ENCODE data around the gene CEBPE. TPM values are rescaled to one million over a fixed set of nuclear protein-coding genes. Genes with fewer than 3 reads are reported as not detected.

Gene CEBPE
- total and polyA plus RNA-seq, 8 donors: 0.14 to 1.0 (median 0.23) TPM; not detected in 2

GRCh38 chr14:23101213-23101970 lies 17.7 kb downstream of the CEBPE start:
- ATAC-seq: no peak
- TF ChIP-seq CTCF (IDR thresholded peaks at IDR 0.05): no peak
- intact Hi-C loops (cut with DNase I): no loop called here
- Histone ChIP-seq H3K36me3 (peaks cover 0 to 19% of the 10 kb centered on the region in 2 donors), H3K4me3 (no peak overlapping the region), H3K27ac (no peak overlapping the region), H3K4me1 (peaks cover 5 to 43% of the 10 kb centered on the region in 2 donors), H3K27me3 (no peaks in the 10 kb centered on the region), H3K9me3 (no peaks in the 10 kb centered on the region)
- no peak for DNase-seq

- Histone ChIP-seq H3K27me3 (no peaks in the 10 kb centered on the region), H3K4me3 (no peak overlapping the region), H3K9me3 (no peaks in the 10 kb centered on the region), H3K36me3 (peaks cover 0 to 19% of the 10 kb centered on the region in 2 donors), H3K27ac (peak overlapping the region in 1 of 2 donors; percentile 23), H3K4me1 (peaks cover 5 to 44% of the 10 kb centered on the region in 2 donors)
- no peak for TF ChIP-seq CTCF (IDR thresholded peaks at IDR 0.05)
- intact Hi-C loops (cut with DNase I): no loop called here
- no peak for ATAC-seq
- DNase-seq: no peak
Measured at GRCh38 chr14:23099212-23099861, 19.7 kb downstream of the CEBPE start.

- peaks cover 15 to 55% of the 10 kb centered on the region in 2 donors for H3K4me1 ChIP-seq
- H3K9me3 ChIP-seq: no peaks in the 10 kb centered on the region
- TF ChIP-seq CTCF (IDR thresholded peaks at IDR 0.05): no peak
Measured at GRCh38 chr14:23097786-23098185, 21.3 kb downstream of the CEBPE start.

GRCh38 chr14:23095196-23096108 lies 23.6 kb downstream of the CEBPE start, which contains the start of gene C14orf119:
Gene C14orf119 (plus strand): TSS chr14:23095505. CDS start chr14:23097659, 2,154 bp downstream.
- intact Hi-C loops (cut with DNase I): no loop called here
- Histone ChIP-seq H3K27ac (peak within 1 kb of the TSS; percentile 96 to 98), H3K4me3 (peak within 1 kb of the TSS; percentile 79 to 93), H3K27me3 (no peaks in the 10 kb centered on the region), H3K9me3 (no peaks in the 10 kb centered on the region), H3K4me1 (peaks cover 15 to 72% of the 10 kb centered on the region in 2 donors), H3K36me3 (peaks cover 0 to 47% of the 10 kb centered on the region in 2 donors)
- DNase-seq (peak; percentile 95 to 100 (median 100)), ATAC-seq (peak; percentile 93)
- TF ChIP-seq CTCF (IDR thresholded peaks at IDR 0.05): no peak

More at GRCh38 chr14:23097786-23098185, 21.3 kb downstream of the CEBPE start:
- DNase-seq (no peak), ATAC-seq (no peak)
- no peaks in the 10 kb centered on the region for H3K27me3 ChIP-seq
- H3K27ac ChIP-seq: no peak overlapping the region
- intact Hi-C loops (cut with DNase I): no loop called here
- no peak overlapping the region for H3K4me3 ChIP-seq
- peaks cover 0 to 24% of the 10 kb centered on the region in 2 donors for H3K36me3 ChIP-seq
